HG03196 (cell line): Measurements from ENCODE around the gene PRRT1B.
A peak's percentile ranks its signal among the peaks of the same experiment; 100 is the strongest.

Source experiments
- ATAC-seq: cut with Tn5 transposase; IDR thresholded peaks from one replicate; pipeline ENCODE4 v1.9.1; 2021; ENCODE audit not compliant: unreplicated experiment

PRRT1B gene

GRCh38 chr9:131522257-131523085 lies 22.9 kb upstream of the PRRT1B start:
- no peak for ATAC-seq

GRCh38 chr9:131523086-131523388 lies 22.3 kb upstream of the PRRT1B start:
- no peak for ATAC-seq

- ATAC-seq = no peak
Observed at GRCh38 chr9:131523451-131524435, 21.6 kb upstream of the PRRT1B start.

- no peak for ATAC-seq
Observed at GRCh38 chr9:131524665-131525315, 20.5 kb upstream of the PRRT1B start.

GRCh38 chr9:131525643-131526565 lies 19.4 kb upstream of the PRRT1B start:
- ATAC-seq = no peak

- no peak for ATAC-seq
Observed at GRCh38 chr9:131528186-131528585, 17.1 kb upstream of the PRRT1B start.

GRCh38 chr9:131528886-131529505 lies 16.3 kb upstream of the PRRT1B start:
- ATAC-seq = no peak

- ATAC-seq = no peak
Observed at GRCh38 chr9:131529597-131530545, 15.5 kb upstream of the PRRT1B start.

- peak; percentile 12 for ATAC-seq
Observed at GRCh38 chr9:131530546-131530919, 14.8 kb upstream of the PRRT1B start.

GRCh38 chr9:131530920-131531832 lies 14.1 kb upstream of the PRRT1B start, which contains the start of gene UCK1:
UCK1 (minus strand) TSS chr9:131531263; CDS start chr9:131531174, 89 bp downstream.
- ATAC-seq = peak; percentile 71

GRCh38 chr9:131534721-131535237 lies 10.5 kb upstream of the PRRT1B start:
- no peak for ATAC-seq

GRCh38 chr9:131537946-131538345 lies 7.4 kb upstream of the PRRT1B start:
- ATAC-seq = no peak

GRCh38 chr9:131539223-131539923 lies 6.0 kb upstream of the PRRT1B start:
- ATAC-seq = no peak

GRCh38 chr9:131543141-131543540 lies 2.2 kb upstream of the PRRT1B start:
- no peak for ATAC-seq

- ATAC-seq = no peak
Observed at GRCh38 chr9:131545786-131546335, 538 bp downstream of the PRRT1B start.

GRCh38 chr9:131546336-131547084 lies 1.2 kb downstream of the PRRT1B start:
- no peak for ATAC-seq
